NCI-H526 (cell line): ENCODE results near the gene ABLIM3.
"Not testable (repeated sequence)": the region's sequence is repeated elsewhere in the genome, so short reads cannot be mapped to it uniquely, and the experiment has no call there.

Experiments used
- DNase-seq, 2 experiments: peaks; one replicate each; lab custom pipeline; 2025; lab: John Stamatoyannopoulos, UW

Gene ABLIM3

DNA sequence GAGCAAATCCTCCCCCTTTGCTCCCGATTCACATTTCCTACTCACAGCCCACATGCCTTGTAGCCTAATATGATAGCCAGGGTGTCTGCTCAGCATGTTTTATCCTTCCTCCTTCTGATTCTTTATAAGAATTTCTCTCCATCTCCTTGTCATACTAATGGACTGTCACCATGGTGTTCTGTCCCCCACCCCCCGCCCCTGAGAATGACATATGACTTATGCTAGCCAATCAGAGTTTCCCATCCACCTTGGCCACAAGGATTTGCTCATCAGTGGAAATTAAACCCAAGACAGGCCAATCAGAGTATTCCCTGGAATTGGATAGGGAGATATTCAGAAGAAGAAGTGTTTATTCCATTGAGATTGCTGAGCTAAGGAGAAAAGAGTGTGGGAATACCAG is 16.0 kb downstream of the ABLIM3 start:
- DNase-seq: no peak

DNA sequence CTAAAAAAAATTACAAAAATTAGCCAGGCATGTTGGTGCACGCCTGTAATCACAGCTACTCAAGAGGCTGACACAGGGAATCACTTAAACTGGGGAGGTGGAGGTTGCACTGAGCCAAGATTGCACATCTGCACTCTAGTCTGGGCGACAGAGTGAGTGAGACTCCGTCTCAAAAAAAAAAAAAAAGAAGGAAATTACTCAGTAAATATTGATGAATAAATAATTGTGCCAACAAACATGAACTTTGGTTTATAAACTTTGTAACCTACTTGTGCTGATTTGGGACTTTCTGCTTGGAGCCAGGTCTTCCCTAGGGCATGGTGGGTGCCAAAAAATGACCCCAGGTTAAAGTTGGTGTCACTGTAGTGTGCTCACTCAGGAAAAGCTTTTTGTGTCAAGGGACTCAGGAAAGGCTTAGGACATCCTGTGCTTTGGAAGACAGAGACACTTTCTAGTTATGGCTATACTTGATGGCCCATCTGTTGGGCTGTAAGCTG is 19.0 kb downstream of the ABLIM3 start:
- DNase-seq: no peak

DNA sequence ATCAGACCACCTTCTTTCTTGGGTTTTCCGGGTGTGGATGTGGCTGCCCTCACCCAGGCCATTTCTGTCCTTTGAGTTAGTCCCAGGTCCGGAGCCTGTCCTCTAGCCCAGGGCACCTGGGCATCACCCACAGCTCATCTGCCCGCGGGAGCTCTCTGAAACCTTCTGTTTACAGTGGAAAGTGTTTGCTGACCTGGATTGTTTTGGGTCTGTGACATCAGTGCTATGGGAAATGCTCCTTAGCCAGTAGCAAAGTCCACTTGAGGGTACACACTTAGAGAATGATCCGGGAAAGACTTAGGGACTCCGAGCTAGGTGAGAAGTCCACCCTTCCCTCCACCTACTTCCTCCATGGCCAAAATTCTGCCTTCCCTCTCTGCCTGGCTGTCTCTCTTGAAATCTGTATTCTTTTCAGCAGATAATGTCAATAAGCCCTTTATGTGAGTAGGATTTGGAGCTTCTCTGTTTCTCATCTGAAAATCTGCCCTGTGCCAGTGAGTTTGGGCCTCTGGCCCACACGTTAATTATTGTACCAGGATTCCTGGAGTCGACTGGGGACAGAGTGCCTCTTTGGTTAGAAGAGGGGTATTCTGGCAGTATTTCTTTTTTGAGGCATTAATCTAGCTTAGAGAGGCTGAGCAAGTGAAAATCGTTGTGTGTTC is 19.9 kb downstream of the ABLIM3 start:
- no peak for DNase-seq

DNA sequence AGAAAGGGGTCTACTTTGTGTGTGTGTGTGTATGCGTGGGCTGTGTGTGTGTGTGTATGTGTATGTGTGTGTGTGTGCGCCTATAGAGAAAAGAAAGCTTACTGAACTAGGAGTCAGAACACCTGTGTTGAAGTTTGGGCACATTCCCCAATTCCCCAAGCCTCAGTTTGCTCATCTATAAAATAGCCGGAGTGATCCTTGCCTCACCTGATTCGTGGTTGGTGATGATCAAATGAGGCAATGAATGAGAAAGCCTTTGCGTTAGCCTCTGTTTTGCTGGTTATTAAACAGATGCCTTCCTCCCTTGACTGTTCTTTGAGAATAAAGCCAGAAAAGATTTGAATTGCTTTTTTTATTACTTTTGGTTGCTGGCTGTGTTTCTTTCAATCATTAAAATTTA is 20.6 kb downstream of the ABLIM3 start:
- DNase-seq: no peak

DNA sequence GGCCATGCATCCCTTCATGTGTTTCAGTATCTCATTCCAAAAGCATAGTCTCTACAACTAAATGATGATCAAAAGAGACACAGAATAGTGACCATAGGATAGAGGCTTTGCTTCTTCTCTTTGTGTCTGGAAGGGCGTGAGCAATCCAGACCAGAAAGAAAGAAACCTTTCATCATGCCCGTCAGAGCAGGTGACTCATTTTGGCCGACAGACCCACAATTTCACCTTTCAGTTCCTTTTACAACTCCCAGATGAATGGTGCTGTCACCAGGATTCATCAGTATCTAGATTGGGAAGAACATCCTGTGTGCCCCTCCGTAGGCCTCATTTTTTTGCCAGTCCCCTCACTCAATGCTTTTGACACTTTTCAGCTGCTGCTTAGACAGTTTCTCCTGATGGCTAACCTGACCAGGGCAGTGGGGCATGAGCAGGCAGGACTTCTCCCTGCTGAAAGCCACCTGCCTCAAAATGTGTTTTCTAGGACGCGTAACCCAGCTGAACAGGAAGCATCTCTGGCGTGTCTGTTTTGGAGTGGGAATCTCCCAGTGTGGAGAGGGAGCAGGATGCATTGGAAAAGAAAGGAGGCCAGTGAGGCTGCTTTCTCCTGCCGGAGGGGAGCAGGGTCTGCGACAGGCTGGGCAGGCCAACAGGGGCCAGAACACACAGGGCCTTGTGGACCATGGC is 21.2 kb downstream of the ABLIM3 start:
- no peak for DNase-seq

DNA sequence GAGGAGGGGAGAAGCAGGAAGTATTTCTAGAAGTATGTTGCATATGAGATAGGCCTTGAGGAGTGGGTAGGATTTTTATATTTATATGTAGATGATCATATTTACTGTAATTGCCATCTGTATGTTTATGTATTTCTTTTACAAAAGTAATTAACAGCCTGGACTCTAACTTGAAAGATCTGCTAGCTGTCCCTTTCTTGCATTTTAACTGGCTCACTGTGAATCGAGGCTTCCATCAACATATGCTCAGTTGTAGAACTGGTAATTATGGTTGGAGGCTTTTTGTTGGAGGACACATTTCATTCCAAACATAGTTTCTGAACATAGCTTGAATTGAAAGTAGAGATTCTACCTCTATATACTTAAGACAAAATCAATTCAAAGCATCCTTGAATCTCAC is 23.4 kb downstream of the ABLIM3 start:
- DNase-seq: no peak

DNA sequence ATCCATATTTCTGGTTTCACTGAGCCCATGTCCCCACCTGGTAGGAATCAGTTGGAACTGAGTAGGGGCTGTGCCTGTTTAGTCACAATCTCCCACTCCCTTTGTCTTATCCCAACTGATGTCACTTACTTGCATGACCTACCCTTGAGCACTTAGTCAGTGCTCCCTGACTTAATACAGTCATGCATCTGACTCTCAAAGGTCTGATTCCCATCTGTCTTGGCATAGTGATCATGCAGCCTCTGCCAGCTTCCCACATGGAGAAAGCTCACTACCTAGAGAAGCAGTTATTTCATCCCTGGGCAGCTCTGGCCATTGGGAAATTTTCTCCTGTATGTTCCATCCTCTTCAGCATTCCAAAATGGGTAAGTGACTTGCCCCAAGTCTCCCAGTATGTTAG is 24.8 kb downstream of the ABLIM3 start:
- DNase-seq: no peak

DNA sequence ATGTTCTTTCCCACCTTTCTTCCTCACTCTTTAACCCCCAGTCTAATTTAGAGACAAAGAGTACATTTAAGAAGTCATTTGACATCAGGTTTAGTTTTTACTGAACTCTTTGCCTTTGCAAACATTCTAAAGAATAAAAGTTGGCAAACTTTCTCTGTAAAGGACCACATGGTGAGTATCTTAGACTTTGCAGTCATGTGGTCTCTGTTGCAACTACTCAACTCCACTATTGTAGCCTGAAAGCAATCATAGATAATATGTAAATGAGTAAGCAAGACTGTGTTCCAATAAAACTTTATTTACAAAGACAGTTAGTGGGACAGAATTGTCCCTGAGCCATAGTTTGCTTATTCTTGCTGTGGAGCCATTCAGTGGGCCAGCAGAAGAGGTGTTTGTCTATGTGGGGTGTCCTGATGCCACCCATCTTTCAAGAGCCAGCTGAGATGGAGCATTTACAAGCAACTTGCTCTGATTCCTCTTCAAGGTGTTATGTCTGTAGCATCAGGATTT is 25.4 kb downstream of the ABLIM3 start:
- no peak for DNase-seq

DNA sequence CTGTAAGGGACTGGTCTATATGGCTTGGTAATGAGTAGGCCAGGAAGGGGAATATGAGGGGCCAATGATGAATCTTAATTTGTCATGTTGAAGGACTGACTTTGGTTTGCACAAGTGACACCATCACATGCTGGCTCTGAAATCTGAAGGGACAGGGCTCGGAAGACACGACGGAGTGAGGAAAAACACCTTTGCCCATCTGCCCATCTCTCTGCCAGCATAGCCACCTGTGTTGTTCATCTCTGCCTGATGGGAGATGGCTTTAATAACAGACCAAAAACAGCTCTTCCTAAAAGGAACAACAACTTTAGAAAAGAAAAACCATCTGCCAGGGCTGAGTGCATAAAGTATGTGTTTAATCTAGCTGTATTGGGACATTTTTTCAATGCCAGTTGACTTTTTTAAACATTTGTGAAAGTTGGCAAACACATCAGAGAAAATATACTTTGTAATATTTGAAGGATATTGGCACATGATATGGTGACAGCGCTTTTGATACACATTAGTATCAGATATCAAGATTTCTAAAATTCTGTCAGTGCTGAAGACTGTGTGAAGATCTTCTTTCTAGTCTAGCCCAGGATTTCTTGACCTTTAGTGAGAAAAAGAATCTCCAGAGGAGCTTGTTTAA is 27.1 kb downstream of the ABLIM3 start:
- no peak for DNase-seq

DNA sequence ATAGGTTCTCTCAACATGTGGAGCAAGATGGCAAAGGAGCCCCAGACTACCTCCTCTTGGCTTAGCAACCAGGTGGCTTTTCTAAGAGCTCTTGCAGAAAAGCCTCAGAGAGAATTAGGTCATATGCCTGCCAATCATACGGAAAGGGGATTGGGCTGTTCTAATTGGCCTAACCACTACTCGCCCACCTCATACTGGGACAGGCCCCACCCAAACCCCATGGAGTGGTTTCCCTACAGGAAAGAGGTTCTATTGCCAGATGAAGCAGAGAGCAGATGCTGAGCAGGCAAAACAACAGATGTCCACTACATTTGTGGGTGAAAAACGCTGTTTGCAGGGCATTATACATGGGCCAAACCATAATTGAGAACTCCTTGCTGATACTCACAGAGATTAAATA is 29.0 kb downstream of the ABLIM3 start:
- no peak for DNase-seq

DNA sequence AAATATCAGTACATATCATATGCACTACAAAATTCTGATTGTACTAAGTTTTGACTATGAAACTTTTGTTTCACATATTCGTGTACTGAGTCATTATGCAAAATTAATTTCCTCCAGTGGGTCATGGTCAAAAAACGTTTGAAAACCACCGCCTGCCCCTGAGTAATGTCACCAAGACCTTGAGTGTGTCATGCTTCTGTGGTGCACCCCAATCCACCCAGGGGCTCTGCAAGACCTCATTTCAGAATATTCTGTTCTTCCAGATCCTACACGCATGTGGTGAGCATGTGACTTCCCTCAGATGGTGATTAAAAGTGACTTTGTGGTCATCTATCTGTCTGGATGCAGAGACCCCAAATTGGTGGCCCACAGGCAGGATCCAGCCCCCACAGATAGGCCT is 31.0 kb downstream of the ABLIM3 start:
- no peak for DNase-seq

DNA sequence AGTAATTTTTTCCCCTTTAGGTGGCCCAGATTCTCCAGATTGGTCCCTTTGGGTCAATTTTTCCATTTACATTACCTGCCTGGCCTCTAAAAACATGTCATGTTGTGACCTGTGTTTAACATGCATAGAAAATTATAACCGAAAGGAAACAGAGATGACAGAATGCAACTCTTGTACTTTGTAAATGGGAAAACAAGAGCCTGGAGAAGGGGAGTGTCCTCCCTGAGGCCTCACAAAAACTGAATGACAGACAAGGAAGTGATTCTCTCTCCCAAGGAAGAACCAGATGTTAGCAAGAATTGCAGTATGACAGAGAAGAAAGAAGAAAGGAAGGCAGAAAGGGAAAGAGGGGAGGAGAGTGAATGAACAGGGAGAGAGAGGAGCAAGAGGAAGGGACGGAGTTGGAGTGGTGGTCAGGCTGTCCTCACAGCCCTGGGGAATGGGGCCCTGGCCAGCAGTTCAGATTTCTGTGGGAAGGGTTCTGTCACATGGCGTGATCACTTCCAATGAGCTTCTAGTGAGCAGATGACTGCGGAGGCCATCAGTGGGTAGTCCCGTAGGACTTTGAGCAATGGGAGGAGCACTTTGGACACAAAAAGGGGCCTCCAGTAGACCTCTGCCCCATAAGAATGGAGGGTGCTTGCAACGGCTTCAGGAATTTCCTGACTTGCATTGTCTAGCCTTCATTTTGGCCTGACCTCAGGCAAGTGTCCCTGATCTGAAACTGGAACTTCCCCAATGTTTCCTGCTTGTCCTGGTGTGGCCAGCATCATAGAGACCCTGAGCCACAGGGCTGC is 31.6 kb downstream of the ABLIM3 start:
- no peak for DNase-seq

DNA sequence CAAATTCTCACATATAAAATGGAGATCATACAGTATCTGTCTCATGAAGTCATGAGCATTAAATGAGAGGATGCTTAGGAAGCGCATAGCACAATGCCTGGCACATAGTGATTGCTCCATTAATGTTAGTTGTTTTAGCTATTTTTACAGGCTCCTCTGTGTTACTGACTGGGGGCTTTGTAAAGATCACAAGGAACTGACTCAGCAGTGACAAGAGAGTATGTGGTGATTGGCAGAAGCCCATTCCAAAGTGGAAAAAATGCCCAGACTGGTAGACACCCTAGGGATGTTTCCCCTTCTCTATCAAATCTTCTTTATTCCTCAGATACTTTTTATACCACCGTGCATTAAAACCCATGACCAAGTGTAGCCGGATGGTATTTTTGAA is 33.5 kb downstream of the ABLIM3 start:
- no peak for DNase-seq

DNA sequence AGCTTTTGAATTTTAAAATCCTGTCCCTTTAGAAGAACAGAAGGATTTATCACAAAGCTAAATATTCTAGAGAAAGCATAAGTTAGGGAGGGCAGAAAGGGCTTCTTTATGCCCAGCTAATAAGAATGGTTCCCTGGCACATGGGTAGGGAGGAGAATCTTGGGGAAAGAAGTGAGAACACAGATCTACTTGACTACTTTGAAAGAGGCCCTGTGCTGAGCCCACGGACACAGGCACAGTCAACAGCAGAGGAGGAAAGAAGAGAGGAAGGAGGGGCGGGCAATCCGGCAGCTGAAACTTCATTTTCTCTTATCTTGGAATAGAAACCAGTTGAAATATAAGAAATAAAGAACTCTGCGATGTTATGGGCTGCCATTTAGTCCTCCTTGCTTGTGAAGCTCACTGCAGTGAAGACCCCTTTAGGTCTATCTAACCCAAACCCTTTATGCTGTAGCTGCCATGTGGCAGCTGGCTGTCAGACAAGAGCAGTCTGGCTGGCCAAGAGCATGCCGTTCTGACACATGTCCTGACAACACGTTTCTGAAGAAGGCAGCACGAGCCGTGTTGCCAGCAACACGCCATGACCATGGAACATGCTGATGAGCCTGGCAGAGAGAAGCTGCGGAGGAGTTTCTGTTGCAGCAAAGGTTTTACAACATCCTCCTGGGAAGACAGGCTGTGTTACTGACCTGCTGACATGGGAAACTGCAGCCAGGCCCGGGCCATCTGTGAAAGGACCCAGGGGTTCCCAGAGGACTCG is 34.2 kb downstream of the ABLIM3 start:
- DNase-seq: no peak

DNA sequence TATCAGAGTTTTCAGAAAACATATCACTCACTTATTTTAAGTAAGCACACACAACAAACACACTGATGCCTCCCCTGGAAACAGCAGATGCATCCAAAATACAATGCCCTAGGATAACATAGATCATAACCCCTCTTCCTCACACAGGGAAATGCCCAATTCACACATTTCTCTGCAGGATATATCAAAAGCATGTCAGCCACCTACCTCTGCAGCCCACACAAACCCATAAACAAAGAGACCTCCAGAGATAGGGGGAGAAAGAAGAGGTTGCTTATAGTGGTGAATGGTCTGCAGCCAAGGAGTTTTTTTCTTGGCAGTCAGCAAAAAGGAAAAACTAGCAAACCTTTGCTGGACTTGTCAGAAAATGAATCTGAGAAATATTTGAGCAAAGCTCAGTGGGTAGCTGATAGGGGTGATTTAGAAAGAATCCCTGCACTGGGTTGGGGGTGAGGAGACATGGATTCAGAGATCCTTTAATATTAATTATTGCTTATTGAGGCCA is 36.1 kb downstream of the ABLIM3 start:
- no peak for DNase-seq

DNA sequence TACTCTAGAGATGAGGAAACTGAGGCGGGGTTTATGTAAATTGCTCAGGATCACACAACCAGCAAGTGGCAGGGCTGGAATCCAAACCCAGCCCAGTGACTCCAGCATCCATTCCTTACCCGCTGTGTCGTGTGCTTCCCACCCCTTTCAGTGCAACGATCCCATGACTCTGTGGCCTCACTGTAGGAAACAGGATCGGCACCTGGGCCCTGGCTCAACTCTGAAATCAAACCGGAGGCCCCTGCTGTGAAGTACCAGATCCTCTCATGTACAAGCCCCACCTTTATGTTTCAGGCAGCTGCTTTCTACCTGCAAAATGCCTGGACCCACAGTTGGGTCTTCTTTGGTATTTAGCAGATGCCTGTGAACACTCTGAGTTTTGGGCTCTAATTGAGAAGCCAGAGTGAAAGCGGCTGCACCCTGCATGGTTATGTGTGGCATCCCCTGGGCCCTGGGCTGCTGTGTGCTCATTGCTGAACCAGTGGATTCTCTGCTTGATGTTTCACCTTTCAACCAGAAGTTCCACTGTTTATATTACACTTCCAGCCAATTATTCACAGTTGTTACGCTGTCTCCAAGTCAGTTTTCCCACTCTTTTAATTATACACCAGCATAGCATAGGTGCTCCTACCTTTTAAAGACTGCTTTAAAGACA is 36.7 kb downstream of the ABLIM3 start:
- no peak for DNase-seq

DNA sequence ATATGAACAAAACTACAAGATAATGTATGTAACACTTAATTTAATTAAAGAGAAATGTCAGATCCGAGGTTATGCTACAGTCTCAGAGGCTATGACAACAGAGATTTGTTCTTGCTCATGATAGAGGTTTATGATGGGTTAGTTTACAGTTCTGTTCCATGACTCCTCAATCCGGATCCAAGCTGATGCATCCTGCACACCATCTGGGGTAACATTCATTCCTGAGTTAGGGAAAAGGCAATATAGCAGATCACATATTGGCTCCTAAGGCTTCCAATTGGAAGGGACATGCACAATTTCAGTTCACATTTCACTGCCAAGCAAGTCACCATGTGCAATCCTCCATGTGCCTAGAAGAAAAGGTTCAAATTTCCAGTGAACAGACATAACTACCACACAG is 40.4 kb downstream of the ABLIM3 start:
- no peak for DNase-seq

DNA sequence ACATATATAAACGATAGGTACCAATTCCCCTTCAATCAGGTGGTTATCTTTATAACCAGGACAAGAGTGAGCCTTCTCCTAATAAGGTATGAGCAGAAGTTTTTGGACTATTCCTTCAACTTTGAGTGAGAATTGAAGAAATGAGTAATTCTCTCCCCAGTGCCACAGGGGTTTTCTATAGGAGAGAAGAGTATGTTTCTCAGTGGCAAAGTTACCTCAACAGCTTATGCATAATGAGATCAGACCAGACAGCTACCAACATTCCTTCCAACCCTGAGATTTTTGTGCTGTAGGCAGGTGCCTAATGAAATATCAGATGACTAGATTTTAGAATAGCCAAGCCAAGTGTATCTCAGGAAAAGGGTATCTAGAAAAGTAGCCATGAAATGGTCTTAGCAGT is 40.9 kb downstream of the ABLIM3 start:
- no peak for DNase-seq

DNA sequence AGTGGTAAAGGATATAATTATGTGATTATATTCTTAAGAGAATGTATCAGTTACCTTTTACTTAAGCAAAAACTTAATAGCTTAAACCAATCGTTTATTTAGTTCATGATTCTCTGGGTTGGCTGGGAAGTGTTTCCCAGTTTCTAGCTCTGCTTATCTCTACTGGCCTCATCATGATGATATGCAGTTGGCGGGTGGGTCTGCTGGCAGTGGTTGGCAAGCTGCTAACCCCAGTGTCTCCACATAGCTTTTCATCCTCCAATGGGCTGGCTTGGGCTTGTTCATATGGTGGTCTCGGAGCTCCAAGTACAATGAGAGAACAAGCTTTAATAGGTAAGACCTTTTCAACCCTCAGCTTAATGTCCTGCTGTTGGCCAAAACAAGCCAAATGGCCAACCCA is 43.8 kb downstream of the ABLIM3 start:
- no peak for DNase-seq

DNA sequence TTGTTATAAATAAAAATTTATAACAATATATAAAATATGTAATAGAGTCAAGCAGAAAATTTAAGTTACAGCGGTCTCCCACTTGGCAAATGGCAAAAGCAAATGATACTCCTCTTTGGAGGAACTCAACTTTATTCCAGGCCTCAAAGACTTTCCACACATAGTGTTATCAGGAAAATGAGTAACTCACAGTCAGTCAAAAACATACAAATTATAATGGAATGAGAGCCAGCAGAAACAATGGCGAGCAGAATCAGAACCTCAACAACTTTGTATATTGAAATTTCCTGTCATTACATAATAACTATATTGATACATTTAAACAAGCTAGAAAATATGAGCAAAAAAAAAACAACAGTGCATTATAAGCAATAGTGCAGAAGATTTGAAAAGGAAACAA is 45.2 kb downstream of the ABLIM3 start:
- no peak for DNase-seq

DNA sequence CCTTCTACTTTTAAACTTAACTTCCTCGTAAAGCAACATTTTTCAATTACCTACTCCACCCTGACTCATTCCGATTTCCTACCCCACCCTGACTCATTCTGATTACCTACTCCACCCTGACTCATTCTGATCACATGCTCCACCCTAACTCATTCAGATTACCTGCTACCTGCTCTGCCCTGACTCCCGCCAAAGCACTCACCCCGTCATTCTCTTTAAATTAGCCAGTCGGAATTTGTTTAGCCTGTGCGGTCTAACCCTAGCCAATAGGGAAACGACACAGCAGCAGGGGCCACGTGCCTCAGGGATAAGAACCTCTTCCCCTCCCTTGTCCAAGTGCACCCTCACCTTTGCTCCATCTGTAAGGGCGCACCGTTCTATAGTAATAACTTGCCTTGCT is 46.3 kb downstream of the ABLIM3 start:
- not testable (repeated sequence) for DNase-seq
